T-helper 1 cell (primary cell): ENCODE data around the gene PIK3R4.

Experiments
- DNase-seq, 5 donors: peaks; one replicate each; pipeline ENCODE4 v3.0.0-alpha.2; 2012 to 2020

PIK3R4 gene

DNA sequence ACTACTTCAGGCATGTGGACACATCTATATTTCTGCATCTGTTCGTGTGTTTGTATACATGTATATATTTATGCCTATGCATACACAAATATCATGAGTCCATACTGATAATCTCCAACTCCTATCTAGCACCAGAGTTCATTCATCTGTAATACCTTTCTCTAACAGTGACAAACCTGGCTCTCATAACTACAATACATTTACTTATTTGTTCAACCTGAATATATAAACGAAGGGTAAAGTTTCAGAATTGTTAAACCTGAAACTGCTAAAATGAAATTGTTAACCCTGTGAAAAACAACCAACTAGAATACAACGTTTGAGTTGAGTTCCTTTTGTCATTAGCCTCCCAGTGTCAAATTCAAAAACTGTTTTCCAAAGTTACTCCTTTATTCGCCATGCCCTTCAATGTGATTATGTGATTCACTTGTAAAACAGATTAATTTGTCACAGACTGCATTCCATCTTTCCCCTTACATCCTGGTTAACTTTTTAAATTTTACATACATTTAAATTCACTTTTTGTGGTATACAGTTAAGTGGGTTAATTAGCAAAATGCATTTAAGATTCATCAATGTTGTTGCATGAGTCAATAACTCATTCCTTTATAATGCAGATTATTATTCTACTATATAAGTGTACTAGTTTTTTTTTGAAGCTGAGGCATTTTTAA lies 58.5 kb downstream of the PIK3R4 start:
- peak in 1 of 5 donors; percentile 7 for DNase-seq

DNA sequence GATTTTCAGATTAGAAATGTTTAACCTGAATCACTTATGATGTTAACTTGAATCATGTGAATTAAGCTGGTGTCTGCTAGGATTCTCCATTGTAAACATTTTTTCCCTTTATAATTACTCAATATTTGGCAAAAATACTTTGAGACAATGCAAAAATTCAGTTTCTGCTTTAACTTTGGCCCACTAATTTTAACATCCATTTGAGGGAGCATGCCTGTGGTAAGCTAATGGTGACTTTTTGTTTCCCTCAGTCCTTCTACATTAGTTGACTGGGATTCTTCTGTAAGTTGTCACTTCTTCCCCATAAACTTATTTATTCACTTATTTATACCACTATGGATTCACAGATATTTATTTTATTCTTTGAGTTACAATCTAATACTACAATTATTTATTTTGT lies 59.3 kb downstream of the PIK3R4 start:
- DNase-seq = no peak

DNA sequence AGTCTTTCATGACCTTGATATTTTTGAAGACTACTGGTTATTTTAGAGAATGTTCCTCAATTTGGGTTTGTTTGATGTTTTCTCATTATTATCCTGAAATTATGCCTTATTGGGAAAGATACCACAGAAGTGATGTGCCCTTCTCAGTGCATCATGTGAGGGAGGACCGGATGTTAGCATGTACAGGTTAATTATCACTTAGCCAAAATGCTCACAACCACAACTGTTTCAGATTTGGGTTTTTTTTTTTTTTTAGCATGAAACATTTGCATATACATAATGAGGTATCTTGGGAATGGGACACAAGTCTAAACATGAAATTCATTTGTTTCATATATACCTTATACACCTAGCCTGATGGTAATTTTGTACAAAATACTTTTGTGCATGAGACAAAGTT lies 59.8 kb downstream of the PIK3R4 start:
- DNase-seq = no peak

DNA sequence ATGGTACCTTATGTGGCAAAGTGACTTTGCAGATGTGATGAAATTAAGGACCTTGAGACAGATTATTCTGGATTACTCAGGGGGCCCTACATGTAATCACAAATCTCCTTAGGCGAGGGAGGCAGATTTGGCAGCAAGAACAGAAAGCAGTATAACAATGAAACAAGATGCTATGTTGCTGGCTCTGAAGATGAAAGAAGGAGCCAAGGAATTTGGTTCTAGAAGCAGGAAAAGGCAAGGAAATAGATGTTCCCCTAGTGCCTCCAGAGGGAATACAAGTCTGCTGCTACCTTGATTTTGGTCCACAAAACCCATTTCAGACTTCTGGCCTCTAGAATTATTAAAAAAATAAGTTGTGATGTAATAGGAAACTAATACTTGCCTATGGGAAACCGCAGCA lies 64.5 kb downstream of the PIK3R4 start:
- DNase-seq = no peak

DNA sequence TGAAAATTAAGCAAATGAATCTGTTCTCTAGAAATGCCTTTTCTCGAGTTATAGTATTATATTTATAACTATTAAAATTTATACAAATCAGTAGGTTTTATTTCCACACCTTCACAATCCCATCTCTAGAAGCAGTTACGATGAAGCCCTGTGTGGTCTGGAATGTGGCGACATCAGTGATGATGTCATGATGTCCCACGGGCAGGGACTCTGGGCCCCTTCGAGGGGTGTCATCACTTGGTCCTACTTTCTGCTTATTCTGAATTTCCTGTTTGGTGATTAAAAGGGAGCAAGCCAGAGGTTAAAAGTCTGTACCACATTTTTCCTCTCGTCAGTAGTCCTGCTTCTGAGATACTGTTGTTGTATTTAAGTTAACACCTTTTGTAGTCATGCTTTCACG lies 67.4 kb downstream of the PIK3R4 start:
- no peak for DNase-seq

DNA sequence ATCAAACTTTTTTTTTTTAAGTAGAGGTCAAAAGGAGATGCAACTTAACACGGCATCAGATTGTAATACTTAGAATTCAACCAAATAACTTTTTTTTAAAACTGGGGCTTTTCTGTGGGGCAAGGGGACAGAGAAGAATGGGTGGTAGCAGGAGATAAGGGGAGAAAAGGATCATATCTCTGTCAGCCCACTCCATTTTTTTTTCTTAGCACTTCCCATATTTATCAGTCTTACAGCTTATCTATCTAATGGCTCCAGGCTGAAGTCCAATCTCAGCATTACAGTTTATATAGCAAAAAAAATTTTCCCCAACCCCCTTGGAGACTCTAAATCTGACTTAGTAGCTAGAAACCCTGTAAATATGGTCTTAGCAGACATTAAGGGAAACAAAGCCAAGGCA lies 69.3 kb downstream of the PIK3R4 start:
- no peak for DNase-seq

DNA sequence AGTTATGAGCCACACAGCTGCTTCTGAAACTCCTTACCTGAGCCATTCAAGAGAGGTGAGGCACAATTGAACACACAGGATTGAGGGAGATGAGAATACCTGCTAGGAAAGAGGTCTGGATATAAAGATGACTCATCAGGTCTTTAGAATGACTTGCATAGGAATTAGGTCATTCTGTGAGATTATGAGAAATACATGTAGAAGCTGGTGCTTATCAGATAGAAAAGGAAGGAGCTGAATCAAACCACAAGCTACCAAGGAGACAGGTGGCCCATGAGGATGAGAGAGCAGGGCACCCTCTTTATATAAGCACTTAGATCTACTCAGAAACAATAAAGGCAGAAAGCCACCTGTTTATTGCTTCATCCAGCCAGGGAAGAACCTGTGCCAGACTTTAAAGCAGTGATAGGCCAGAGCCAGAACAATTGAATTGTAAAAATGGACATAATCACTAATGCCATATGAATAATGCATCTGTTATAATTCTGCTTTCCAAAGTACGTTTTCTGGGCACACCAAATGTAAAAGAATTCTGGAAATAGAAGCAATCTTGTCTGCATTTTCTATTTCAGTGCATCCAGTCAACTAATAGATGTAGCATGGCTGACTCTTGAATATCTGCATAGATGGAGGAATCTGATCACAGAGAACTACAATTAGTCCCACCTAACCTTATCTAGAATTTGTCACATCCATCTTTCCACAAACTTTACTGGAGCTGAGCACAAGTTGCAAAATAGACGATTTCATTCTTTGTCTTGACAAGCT lies 74.9 kb downstream of the PIK3R4 start:
- no peak for DNase-seq

DNA sequence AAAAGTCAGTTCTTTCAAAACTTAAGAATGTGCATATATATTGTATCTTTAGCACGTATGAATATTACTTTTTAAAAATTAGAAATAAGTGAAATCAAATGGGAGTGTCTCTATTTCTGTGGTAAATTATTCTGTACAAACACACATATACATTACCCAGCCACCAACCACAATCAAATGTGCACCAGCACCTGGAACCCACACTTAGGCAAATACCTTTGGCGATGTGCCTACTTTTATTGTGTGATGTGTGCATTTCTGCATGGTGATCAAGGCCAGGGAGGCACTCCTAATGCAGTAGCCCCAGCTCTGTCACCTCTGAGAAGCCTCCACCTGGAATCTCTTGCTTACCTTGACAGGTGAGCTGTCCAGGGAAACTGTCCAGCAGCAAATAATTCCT lies 76.9 kb downstream of the PIK3R4 start:
- DNase-seq = no peak

DNA sequence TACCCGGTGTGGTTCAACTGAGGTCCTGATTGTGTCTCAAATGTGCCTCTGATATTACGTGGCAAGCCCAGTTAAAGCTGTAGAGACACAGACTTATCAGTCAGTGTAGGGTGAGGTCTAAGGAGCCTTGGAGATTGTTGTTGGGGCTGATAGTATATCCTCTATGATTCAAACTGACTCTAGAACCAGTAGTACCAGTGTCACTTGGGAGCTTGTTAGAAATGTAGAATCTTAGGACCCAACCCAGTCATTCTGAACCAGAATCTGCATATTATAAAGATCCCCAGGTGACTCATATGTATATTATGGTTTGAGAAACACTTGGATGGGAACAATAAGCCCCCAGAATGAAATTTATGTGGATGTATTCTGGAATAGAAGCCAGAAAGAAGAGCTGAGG lies 83.5 kb downstream of the PIK3R4 start:
- DNase-seq = no peak

DNA sequence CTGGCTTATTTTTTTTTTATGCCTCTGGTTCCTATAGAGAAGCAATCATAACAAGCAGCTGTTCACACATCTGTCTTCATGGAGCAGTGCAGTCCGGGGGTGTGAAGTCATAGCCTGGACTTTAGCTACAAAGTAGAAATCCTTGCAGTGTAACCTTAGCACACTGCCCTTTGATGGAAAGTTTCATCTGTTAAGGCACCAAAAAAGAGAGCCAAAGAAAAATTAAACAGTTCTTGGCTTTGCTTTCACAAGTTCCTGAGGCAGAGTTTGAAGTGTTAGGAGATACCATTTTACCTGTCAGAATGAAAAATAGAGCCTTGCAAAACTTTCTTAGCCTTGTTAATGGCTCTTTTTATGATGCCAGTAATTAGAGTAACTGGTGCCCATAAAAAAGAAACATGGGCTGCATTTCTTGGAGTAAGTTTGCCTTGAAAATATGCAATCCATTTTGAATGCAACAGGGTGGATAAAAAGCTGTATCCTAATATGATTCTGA lies 84.1 kb downstream of the PIK3R4 start:
- no peak for DNase-seq

DNA sequence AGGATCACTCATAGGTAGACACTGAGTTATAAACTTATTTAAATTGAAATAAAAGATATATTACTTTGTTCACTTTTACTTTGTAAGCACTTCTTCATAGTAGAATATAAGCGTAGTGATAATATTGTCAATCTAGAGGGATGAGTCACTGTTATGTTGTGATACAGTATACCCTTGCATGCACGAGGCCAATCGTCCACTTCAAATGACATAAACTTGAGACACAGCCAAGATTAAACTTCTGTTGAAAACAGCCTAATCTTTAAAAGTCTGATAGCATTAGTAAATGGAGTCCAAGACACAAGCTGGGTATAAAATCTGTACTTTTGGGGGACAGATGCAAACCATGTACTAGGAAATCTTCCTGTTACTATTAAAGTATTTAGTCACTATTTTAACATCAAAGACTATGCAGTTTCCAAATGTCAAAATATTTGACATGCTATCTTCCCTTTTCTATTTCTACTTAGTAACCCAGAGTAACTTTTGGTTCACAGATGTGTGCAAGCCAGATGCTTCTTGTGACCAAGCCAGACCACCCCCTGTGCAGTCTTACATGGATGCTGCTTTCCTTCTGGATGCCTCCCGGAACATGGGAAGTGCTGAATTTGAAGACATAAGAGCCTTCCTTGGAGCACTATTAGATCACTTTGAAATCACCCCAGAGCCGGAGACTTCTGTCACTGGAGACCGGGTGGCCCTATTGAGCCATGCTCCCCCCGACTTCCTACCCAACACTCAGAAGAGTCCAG lies 85.3 kb downstream of the PIK3R4 start:
- no peak for DNase-seq

DNA sequence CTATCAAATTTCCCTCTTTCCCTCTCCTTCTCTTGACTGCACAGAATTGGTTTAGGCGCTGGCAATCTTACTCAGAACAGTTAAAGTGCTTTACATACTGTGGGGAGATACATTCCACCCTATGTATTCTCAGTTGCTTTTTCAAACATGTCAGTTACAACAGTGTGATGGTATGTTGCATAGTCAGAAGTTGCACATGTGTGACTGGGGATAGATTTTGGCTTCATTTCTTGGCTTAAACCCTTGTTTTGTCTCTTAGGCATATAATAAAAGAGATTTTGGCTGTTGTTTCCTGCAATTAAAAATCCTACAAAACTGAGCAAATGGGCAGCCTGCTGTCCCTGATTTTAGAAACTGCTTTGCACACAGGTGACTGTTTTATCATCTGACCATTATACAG lies 86.7 kb downstream of the PIK3R4 start:
- no peak for DNase-seq

DNA sequence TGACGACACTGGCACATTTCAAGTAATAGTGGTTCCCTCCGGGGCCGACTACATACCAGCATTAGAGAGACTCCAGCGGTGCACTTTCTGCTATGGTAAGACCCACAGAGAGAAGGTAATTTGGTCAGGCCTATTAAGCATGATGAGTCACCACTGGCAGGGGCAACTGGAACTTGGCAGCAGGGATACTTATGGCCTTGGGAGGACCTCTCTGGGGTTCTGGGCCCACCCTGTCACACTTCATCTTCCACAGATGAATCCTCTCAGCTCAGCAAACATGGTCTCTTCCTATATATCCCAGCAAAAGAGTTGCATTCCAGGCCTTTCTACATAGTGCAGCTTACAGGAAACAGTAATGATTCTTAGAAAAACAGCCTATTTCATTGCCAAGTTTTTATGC lies 88.0 kb downstream of the PIK3R4 start:
- DNase-seq = no peak

DNA sequence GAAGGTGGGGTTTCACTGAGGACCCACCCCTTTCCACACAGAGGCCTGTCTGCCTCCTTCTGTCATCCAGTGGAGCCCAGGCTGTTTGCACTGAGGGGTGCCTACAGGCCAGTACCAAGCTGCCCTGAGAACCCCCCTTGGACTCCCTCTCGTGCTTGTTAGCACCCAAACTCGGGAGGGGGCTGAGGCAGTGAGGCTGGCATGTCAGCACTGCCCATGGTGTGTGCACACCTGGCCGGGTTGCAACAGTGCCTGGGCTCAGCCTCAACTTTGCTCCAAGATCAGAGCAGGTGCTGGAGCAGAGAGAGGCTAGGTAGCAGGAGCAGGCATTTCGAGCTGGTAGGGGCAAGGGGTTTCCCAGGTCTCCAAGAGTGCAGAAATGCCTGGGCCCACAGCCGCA lies 90.0 kb downstream of the PIK3R4 start:
- DNase-seq = no peak

DNA sequence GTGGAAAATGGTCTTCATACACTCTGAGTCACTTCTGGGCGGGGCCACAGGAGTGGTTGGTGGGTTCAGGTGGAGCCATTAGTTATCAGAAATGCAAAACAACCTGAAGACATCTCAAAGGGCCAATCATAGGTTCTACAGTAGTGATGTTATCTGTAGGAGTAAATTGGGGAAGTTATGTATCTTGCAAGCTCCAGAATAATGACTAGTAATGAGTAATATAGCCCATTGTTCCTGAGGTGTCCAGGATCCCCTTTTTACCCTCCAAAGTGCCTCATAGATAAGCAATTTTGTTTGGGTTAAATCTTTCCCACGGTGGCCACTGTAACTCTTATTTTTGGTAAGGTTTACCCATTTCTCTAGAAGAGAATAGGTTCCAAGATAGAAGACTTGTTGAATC lies 91.7 kb downstream of the PIK3R4 start:
- DNase-seq = no peak

DNA sequence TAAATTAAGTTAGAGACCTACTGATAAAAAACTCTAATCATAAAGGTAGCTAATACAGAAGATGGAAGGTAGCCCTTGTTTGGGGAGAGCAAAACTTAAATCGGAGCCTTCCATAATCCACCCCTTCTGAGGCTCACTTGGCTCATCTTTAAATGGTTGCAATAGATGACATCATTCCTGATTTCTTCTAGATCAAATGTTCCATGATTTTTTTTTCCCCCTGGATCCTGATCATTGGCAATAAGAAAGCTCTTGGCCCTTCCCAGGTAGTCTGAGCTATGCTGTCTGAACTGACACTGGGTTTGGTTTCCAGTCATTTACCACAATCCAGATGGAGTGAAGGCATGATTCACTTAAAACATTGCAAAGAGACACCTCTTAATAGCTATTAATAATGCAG lies 92.5 kb downstream of the PIK3R4 start:
- no peak for DNase-seq

DNA sequence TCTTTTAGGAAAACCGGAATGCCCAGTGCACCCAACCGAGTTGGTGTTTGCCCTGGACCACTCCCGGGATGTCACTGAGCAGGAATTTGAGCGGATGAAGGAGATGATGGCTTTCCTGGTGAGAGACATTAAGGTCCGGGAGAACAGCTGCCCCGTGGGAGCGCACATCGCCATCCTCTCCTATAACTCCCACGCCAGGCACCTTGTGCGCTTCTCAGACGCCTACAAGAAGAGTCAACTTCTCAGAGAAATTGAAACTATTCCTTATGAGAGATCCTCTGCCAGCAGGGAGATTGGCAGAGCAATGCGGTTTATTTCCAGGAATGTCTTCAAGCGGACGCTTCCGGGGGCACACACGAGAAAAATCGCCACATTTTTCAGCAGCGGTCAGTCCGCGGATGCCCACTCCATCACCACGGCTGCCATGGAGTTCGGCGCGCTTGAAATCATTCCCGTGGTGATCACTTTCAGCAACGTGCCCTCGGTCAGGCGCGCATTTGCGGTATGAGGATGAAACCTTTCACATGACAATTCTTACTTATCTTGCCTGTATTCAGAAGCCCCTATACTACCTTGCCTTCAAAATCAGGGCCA lies 97.5 kb downstream of the PIK3R4 start:
- DNase-seq = no peak

DNA sequence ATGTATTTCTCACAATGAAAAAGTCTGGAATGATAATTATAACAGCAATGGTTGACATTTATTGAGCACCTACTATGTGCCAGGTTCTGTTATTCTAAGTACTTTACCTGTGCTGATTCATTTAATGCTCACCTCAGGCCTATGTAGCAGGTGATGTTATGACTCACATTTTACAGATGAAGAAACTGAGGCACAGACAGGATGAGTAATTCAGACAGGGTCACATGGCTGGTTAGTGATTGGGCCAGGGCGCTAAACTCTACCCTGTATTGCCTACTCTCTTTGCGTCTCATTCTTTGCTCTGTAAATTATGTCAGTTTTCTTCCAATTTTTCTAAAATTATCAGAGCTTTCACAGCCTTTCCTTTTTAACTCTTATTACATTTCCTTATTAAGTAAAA lies 98.3 kb downstream of the PIK3R4 start:
- no peak for DNase-seq

DNA sequence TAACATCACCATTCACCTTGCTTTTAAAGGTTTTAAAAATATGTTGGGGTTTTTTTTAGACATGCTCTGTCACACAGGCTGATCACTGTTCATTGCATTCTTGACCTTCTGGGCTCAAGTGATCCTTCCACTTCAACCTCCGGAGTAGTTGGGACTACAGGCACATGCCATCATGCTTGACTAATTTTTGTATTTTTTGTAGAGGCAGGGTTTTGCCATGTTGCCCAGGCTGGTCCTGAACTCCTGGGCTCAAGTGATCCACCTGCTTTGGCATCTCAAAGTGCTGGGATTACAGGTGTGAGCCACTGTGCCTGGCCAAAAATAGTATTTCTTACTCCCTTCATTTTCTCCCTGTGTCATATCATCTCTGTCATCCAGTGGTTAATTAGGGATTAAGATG lies 101.4 kb downstream of the PIK3R4 start:
- DNase-seq = no peak

DNA sequence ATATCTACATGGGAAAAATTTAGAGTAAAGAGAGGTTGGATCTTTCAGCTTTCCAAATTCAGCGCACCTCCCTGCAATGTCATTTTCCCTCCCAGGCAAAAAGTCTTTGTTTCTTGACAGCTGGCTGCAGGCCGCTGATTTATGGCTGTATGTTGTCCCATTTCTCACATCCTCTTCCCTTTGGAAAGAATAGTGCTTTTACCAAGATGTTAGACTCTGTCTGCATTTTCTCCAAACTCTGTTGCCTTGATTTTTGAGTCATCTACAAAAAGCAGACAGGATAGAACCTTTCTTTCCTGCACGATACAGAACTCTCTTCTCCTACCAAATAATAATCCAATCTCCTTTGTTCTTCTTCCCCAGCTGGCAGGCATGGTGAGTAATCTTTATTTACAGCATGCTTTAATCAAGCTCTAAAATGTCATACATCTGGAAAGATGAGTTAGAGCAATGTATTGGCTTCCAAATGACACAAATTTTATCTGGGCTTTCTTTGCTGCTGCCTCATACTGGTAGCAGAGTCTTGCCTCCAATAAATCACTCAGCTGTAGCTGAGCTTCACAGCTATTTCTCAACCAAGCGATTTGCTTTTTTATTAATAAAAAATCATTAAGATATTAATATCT lies 101.9 kb downstream of the PIK3R4 start:
- no peak for DNase-seq

DNA sequence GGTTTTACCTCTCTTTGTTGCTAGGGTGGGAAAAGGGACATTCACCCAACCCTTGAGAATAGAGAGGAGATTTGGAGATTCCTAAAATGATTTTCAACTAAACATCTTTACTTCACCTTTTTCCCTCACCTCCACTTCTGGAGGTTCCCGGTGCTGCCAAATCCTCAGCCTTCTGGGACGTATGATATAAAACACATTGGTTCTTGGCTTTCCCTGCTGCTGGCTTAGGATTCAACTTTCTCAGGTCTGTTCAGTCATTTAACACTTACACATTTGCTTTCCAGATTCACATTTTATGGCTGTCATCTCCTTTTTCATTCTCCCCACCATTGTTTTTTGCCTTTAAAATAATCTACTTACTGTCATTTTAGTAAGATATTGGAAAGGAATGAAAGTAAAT lies 106.6 kb downstream of the PIK3R4 start:
- no peak for DNase-seq

DNA sequence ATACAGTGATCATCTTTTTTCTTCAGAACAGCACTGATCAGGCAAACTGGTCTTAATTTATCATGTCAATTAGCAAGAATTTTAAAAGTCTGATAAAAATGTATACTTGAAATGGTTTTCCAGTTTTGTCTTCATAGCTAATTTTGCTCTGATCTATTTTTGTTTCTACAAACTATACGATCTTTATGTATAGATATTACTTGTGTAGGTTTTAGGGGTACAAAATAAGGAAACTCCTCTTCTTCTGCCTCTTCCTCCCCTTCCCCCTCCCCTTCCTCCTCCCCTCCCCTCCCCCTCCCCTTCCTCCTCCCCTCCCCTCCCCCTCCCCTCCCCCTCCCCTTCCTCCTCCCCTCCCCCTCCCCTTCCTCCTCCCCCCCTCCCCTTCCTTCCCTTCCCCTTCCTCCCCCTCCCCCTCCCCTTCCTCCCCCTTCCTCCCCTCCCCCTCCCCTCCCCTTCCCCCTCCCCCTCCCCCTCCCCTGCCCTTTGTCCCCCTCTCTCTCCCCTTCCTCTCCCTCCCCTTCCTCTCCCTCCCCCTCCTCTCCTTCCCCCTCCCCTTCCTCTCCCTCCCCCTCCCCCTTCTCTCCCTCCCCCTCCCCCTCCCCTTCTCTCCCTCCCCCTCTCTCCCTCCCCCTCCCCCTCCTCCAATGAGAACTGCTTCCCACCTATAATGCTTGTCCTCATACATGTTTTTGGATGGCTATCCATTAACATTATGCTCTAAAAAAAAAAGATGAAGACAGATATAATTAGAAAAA lies 110.0 kb downstream of the PIK3R4 start:
- no peak for DNase-seq
